Activated gamma-delta T cell treated with Interleukin-2 at 50 U/mL for 16 hours (primary cell): ENCODE data around the gene SIX4.
"Not testable (repeated sequence)": the region's sequence is repeated elsewhere in the genome, so short reads cannot be mapped to it uniquely, and the experiment has no call there.

Experiments
- DNase-seq: peaks from one replicate; pipeline ENCODE4 v3.0.0-alpha.2; 2020

The SIX4 gene

GRCh38 chr14:60723907-60724618 is at the start of gene SIX4:
TSS of gene SIX4 (minus strand) at chr14:60724351. CDS start at chr14:60724074, 277 bp downstream.
- peak; percentile 4 for DNase-seq

- no peak for DNase-seq
These were observed 49.4 kb upstream of the SIX4 start for GRCh38 chr14:60773558-60773957.

- no peak for DNase-seq
These were observed 47.0 kb upstream of the SIX4 start for GRCh38 chr14:60771117-60771516.

GRCh38 chr14:60768602-60769001 is 44.5 kb upstream of the SIX4 start:
- DNase-seq = no peak

GRCh38 chr14:60760644-60761364 is 36.7 kb upstream of the SIX4 start:
- no peak for DNase-seq

- no peak for DNase-seq
These were observed 36.1 kb upstream of the SIX4 start for GRCh38 chr14:60760209-60760608.

GRCh38 chr14:60758885-60759284 is 34.7 kb upstream of the SIX4 start:
- no peak for DNase-seq

- no peak for DNase-seq
These were observed 33.4 kb upstream of the SIX4 start for GRCh38 chr14:60757567-60758002.

- no peak for DNase-seq
These were observed 32.7 kb upstream of the SIX4 start for GRCh38 chr14:60756847-60757246.

- peak; percentile 44 for DNase-seq
These were observed 29.3 kb upstream of the SIX4 start for GRCh38 chr14:60753264-60754119.

- no peak for DNase-seq
These were observed 20.4 kb upstream of the SIX4 start for GRCh38 chr14:60744566-60744965.

GRCh38 chr14:60738843-60739508 is 14.8 kb upstream of the SIX4 start:
- DNase-seq = no peak

GRCh38 chr14:60736494-60736893 is 12.3 kb upstream of the SIX4 start:
- DNase-seq = no peak

- no peak for DNase-seq
These were observed 11.3 kb upstream of the SIX4 start for GRCh38 chr14:60735416-60735815.

GRCh38 chr14:60734465-60735242 is 10.5 kb upstream of the SIX4 start, which contains the start of gene MNAT1:
TSS of gene MNAT1 (plus strand) at chr14:60734761. CDS start at chr14:60734863, 102 bp downstream.
- peak; percentile 68 for DNase-seq

GRCh38 chr14:60732840-60733483 is 8.8 kb upstream of the SIX4 start:
- DNase-seq = no peak

- DNase-seq = not testable (repeated sequence)
These were observed 7.1 kb upstream of the SIX4 start for GRCh38 chr14:60731291-60731690.

- DNase-seq = peak; percentile 13
These were observed 840 bp downstream of the SIX4 start for GRCh38 chr14:60723116-60723906.

- peak; percentile 4 for DNase-seq
These were observed 1.6 kb downstream of the SIX4 start for GRCh38 chr14:60722357-60723115.

GRCh38 chr14:60722107-60722356 is 2.1 kb downstream of the SIX4 start:
- no peak for DNase-seq
